ENCODE data around the gene PIEZO2. TPM values are rescaled to one million over a fixed set of nuclear protein-coding genes. Genes with fewer than 3 reads are reported as not detected.
"Not testable (repeated sequence)": the region's sequence is repeated elsewhere in the genome, so short reads cannot be mapped to it uniquely, and the experiment has no call there.

PIEZO2 gene
- total RNA-seq, 1 donor from 2014 or later: 4.2 TPM

DNA sequence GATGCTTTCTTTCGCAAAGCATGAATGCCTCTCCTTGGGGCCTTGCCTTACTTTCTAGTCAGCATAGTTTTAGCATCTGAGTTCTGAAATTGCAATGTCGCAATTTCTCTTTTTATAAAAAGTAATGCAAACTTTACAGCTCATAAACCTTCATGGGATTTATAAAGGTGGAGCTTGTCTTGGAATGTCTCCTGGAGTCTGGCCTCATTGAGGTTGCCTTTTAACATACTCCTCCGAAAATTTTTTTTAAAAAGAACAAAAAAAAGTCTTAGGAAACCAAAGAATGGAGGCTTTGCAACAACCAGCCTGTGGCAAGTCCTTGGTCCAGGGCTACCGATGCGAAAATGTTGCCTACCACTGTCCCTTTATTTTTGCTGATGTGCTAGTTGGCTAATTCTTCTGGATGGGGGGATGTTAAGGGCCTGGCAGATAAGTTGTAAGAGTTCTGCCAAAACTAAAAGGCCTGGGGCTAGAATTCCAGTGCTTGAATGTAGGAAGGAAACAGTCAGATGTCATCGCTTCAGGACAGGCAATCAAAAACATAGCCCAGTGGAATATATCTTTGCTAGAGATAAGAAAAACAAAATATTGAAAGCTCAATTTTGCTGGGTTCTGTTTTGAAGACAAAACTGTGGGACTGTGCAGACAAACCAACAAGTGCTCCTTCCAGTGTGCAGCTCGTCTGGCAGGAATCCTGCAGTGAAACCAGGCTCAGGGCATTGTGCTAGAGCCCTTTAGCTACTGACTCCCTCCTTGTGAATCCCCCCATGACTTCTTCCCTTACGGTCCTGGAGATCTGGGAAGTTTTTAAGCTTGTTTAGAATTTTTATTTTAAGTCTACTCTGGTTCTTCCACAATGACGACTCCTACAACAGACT, 213.0 kb downstream of the PIEZO2 start:
- no peaks in the 10 kb centered on the region for H4K20me1 ChIP-seq (ENCODE audit: low read depth)
- Mint-ChIP-seq H3K4me3 (no peak overlapping the region), H3K36me3 (no peaks in the 10 kb centered on the region), H3K9me3 (no peaks in the 10 kb centered on the region), H3K27ac (no peak overlapping the region), H3K4me1 (peaks cover 8% of the 10 kb centered on the region), H3K27me3 (ENCODE audit: insufficient read depth, low read depth) (no peaks in the 10 kb centered on the region)
- H3K79me2 ChIP-seq (ENCODE audit: low read depth): no peaks in the 10 kb centered on the region
- H3K4me3 ChIP-seq: no peak overlapping the region
- peak overlapping the region; percentile 74 for H2AFZ ChIP-seq (replicated peaks)
- TF ChIP-seq EZH2phosphoT487 (IDR thresholded peaks at IDR 0.05) (no peak), EZH2 (IDR thresholded peaks at IDR 0.05) (no peak)
- TF ChIP-seq, protein P1, sequence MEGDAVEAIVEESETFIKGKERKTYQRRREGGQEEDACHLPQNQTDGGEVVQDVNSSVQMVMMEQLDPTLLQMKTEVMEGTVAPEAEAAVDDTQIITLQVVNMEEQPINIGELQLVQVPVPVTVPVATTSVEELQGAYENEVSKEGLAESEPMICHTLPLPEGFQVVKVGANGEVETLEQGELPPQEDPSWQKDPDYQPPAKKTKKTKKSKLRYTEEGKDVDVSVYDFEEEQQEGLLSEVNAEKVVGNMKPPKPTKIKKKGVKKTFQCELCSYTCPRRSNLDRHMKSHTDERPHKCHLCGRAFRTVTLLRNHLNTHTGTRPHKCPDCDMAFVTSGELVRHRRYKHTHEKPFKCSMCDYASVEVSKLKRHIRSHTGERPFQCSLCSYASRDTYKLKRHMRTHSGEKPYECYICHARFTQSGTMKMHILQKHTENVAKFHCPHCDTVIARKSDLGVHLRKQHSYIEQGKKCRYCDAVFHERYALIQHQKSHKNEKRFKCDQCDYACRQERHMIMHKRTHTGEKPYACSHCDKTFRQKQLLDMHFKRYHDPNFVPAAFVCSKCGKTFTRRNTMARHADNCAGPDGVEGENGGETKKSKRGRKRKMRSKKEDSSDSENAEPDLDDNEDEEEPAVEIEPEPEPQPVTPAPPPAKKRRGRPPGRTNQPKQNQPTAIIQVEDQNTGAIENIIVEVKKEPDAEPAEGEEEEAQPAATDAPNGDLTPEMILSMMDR (IDR thresholded peaks at IDR 0.05): no peak
- H3K27me3 ChIP-seq: no peaks in the 10 kb centered on the region
- H3K36me3 ChIP-seq: no peaks in the 10 kb centered on the region
- peak overlapping the region; percentile 17 for H3K4me2 ChIP-seq
- peak; percentile 17 for DNase-seq (ENCODE audit: low spot score)
- H3K9ac ChIP-seq: no peak overlapping the region
- H3F3A ChIP-seq (ENCODE audit: low read depth): no peaks in the 10 kb centered on the region
- no peaks in the 10 kb centered on the region for H3K9me3 ChIP-seq (ENCODE audit: low read depth)
- peaks cover 18% of the 10 kb centered on the region for H3K4me1 ChIP-seq
- H3K27ac ChIP-seq: no peak overlapping the region

DNA sequence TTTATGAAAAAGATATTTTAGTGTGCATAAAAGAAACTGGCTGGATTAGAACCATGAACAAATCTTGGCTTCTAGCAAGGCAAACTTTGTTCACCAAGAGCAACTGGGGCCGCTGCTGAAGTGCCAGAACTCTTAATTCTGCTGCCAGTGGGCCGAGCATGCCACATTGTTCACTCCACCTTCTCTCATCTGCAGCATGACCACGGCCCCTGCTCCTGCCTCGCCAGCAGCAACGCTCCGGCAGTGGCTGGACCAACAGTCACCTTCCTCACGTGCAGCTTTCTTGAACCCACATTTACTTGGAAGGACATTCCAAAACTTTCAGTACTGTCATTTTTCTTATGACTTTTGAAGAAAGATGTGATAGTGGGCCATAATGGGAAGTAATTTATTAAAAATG, 213.8 kb downstream of the PIEZO2 start:
- DNase-seq (ENCODE audit: low spot score): no peak
- Histone ChIP-seq H3K79me2 (ENCODE audit: low read depth) (no peaks in the 10 kb centered on the region), H3K9me3 (ENCODE audit: low read depth) (no peaks in the 10 kb centered on the region), H3K4me3 (no peak overlapping the region), H2AFZ (replicated peaks) (no peak overlapping the region), H3K4me1 (peaks cover 18% of the 10 kb centered on the region), H3K4me2 (no peak overlapping the region), H3K9ac (no peak overlapping the region), H3F3A (ENCODE audit: low read depth) (no peaks in the 10 kb centered on the region), H3K36me3 (no peaks in the 10 kb centered on the region), H3K27me3 (no peaks in the 10 kb centered on the region), H4K20me1 (ENCODE audit: low read depth) (no peaks in the 10 kb centered on the region), H3K27ac (no peak overlapping the region)
- Mint-ChIP-seq H3K36me3 (no peaks in the 10 kb centered on the region), H3K27ac (no peak overlapping the region), H3K4me3 (no peak overlapping the region), H3K4me1 (peaks cover 8% of the 10 kb centered on the region), H3K27me3 (ENCODE audit: insufficient read depth, low read depth) (no peaks in the 10 kb centered on the region), H3K9me3 (no peaks in the 10 kb centered on the region)
- no peak for TF ChIP-seq EZH2phosphoT487 (IDR thresholded peaks at IDR 0.05)
- TF ChIP-seq EZH2 (IDR thresholded peaks at IDR 0.05): no peak
- TF ChIP-seq, protein P1 (IDR thresholded peaks at IDR 0.05): no peak

DNA sequence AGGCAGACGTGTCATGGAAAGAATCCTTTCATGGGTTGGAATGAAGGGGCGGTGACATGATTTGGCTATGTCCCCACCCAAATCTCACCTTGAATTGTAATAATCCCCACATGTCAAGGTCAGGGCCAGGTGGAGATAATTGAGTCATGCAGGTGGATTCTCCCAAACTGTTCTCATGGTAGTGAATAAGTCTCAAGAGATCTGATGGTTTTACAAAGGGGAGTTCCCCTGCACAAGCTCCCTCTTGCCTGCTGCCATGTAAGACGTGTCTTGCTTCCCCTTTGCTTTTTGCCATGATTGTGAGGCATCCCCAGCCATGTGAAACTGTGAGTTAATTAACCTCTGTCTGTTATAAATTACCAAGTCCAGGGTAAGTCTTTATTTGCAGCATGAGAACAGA, 215.7 kb downstream of the PIEZO2 start:
- H3K36me3 Mint-ChIP-seq; H3K9me3 ChIP-seq (ENCODE audit: low read depth); H3K9me3 Mint-ChIP-seq; H3K79me2 ChIP-seq (ENCODE audit: low read depth); H3K36me3 ChIP-seq; DNase-seq (ENCODE audit: low spot score); H3K9ac ChIP-seq; H3K4me3 ChIP-seq; H2AFZ ChIP-seq (replicated peaks); H3F3A ChIP-seq (ENCODE audit: low read depth); H3K4me2 ChIP-seq; H3K27ac Mint-ChIP-seq; H3K27me3 Mint-ChIP-seq (ENCODE audit: insufficient read depth, low read depth); H3K4me3 Mint-ChIP-seq; H4K20me1 ChIP-seq (ENCODE audit: low read depth); H3K27me3 ChIP-seq; H3K27ac ChIP-seq; H3K4me1 Mint-ChIP-seq: not testable (repeated sequence)
- peaks cover 18% of the 10 kb centered on the region for H3K4me1 ChIP-seq

DNA sequence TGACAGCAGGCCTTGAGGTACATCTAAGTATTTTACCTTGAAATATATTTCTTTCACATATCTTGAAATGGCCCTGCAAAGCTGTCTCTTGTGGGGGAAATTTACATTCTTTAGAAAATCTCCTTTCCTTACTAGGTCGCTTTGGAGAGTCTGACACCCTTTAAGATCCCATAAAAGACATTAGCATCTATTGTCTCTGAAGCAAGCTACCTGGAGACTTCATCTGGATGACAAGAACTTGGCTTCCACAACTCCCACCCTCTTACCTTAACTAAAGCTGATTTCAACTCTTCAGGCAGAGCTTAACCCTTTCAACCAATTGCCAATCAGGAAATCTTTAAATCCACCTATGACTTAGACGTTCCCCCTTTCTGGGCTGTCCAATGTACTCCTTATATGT, 219.3 kb downstream of the PIEZO2 start:
- Histone ChIP-seq H3K4me1 (peaks cover 7% of the 10 kb centered on the region), H3K27ac (no peak overlapping the region), H3K27me3 (no peaks in the 10 kb centered on the region), H3K79me2 (ENCODE audit: low read depth) (no peaks in the 10 kb centered on the region), H3K4me2 (no peak overlapping the region), H4K20me1 (ENCODE audit: low read depth) (no peaks in the 10 kb centered on the region), H3K9ac (no peak overlapping the region), H3K36me3 (no peaks in the 10 kb centered on the region), H3K9me3 (ENCODE audit: low read depth) (no peaks in the 10 kb centered on the region), H3K4me3 (no peak overlapping the region), H2AFZ (replicated peaks) (no peak overlapping the region), H3F3A (ENCODE audit: low read depth) (no peaks in the 10 kb centered on the region)
- H3K27ac Mint-ChIP-seq: no peak overlapping the region
- H3K4me1 Mint-ChIP-seq: peaks cover 12% of the 10 kb centered on the region
- no peak overlapping the region for H3K4me3 Mint-ChIP-seq
- no peaks in the 10 kb centered on the region for H3K9me3 Mint-ChIP-seq
- no peak for DNase-seq (ENCODE audit: low spot score)
- no peaks in the 10 kb centered on the region for H3K36me3 Mint-ChIP-seq
- H3K27me3 Mint-ChIP-seq (ENCODE audit: insufficient read depth, low read depth): no peaks in the 10 kb centered on the region
- TF ChIP-seq EZH2 (IDR thresholded peaks at IDR 0.05): no peak
- no peak for TF ChIP-seq EZH2phosphoT487 (IDR thresholded peaks at IDR 0.05)
- TF ChIP-seq, protein P1 (IDR thresholded peaks at IDR 0.05): no peak
